CD1c-positive myeloid dendritic cell (primary cell): ENCODE results near the gene SLC27A1.
A peak's percentile ranks its signal among the peaks of the same experiment; 100 is the strongest.

ENCODE experiments used
- DNase-seq: peaks from one replicate; pipeline ENCODE4 v3.0.0-alpha.2; 2016; ENCODE audit errors: extremely low spot score

The SLC27A1 gene

GRCh38 chr19:17470068-17470841, at the start of gene SLC27A1:
Gene SLC27A1, plus strand, starts transcription at chr19:17470524. Its CDS starts 17 bp downstream, at chr19:17470541.
- peak; percentile 98 for DNase-seq

GRCh38 chr19:17421942-17422341, 48.4 kb upstream of the SLC27A1 start:
- no peak for DNase-seq

DNA sequence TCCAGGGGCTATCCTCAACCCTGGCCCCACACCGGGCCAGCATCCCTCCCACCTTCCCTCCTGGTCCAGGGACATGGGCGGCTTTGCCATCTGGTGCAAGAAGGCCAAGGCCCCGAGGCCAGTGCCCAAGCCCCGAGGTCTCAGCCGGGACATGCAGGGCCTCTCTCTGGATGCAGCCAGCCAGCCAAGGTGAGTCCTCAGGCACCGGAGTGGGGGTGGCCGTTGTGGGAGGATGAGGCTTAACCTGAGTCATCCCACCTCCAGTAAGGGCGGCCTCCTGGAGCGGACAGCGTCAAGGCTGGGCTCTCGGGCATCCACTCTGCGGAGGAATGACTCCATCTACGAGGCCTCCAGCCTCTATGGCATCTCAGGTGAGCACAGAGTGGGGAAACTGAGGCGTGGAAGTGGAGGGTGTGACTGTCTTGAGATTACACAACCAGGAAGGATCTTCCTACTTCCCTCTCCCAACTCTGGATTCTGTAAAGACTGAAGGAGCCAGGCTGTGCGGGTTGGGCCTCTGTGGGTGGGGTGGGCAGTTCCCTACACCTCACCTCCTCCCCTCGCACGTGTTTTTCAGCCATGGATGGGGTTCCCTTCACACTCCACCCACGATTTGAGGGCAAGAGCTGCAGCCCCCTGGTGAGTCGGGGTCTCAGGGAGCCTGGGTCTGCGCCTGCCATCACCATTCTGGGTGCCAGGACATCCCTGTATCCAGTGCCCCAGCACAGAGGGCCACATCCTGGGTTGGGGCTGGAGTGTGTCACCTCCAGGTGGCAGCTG, 46.7 kb upstream of the SLC27A1 start:
- no peak for DNase-seq

GRCh38 chr19:17424743-17425365, 45.5 kb upstream of the SLC27A1 start:
- DNase-seq, result no peak

DNA sequence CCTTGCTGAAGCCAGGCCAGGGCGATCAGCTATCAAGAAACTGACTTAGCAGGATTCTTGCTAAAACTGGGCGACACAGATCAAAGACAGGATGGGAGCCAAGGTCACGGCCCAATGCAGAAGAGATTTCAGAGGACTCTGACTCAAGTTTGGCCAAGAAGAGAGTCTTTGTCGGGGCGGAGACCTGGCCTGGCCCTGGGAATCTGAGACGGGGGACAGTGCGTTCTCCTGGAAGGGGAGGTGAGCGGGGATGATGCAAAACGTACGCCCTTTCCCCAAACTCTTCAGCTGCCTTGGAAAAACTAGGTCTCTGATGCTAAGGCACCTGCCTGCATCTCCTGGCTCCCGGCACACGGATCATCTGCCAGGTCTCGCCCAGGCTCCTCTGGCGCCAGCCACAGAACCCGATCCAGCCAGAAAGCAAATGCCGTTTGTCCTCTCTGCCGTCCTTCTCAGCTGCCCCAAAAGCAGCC, 40.6 kb upstream of the SLC27A1 start:
- no peak for DNase-seq

- no peak for DNase-seq
Observed at GRCh38 chr19:17431417-17431816, 38.9 kb upstream of the SLC27A1 start.

GRCh38 chr19:17435218-17435617, 35.1 kb upstream of the SLC27A1 start:
- DNase-seq, result no peak

GRCh38 chr19:17436094-17436873, 34.0 kb upstream of the SLC27A1 start:
- no peak for DNase-seq

DNA sequence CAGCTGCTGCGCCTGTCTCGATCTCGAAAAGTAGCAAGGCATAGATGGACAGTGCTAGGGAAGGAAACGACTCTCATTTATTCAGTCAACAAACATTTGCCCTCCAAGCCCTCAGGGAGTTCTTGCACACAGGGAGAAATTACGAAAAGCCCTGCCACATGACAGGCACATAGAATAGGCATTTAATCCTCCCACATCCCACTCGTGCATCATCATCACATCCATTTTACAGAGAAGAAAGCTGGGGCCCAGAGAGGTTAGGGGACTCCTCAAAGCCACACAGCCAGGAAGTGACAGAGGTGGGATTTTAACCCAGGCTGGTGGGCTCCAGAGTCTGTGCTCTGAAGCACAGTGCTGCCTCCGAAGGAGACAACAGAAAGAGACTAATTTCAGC, 33.5 kb upstream of the SLC27A1 start:
- DNase-seq, result no peak

DNA sequence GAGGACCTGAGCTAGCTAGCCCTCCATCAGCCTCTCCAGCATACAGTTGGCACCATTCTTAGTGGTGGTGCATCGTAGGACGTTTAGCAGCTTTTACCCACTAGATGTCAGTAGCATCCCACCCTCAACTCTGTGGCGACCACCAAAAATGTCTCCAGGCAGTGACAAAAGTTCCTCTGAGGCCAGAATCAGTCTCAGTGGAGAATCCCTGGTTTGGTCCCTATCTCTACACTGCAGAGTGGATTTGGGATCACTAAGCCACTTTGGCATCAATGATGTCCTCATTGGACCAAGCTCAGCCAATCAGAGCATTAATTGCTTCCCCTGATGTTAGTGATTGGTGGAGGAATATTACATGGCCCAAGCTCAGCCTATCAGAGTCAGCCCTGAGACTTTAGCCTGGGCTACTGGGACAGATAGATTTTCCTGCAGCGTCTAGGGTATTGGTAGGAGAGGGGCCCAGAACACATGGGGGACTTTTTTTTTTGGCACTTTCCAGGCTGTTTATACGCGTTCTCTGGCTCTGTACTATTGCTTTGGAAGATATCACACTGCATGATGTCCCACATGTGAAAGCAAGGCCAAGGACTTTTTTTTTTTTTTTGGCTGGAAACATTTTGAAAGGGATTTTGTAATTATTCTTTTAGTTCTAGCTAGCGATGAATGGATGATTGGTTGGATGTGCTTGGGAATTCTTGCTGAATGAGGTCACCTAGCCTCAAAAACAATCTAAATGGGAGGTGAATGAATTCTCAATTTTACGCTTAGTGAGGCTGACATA, 28.9 kb upstream of the SLC27A1 start:
- DNase-seq, result peak; percentile 20

DNA sequence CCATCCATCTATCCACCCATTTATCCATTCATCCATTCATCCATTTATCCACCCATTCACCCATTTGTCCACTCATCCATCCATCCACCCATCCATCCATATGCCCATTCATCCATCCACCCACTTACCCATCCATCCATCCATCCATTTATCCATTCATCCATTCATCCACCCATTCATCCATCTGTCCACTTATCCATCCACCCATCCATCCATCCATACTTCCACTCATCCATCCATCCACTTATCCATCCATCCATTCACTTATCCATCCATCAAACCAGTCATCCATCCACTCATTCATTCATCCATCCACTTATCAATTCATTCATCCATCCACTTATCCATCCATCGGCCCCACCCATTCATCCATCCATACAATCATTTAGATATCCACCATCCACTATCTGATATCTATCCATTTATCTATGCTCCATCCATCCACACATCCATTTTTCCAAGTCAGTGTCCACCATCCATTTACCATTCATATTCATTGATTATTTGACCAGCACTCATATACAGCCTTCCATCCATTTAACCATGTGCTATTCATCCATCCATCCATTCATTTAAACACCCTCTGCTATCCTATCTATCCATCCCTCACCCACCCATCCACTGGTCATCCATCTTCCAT, 24.7 kb upstream of the SLC27A1 start:
- DNase-seq, result no peak

GRCh38 chr19:17447704-17448130, 22.6 kb upstream of the SLC27A1 start:
- no peak for DNase-seq

GRCh38 chr19:17448131-17448967, 22.0 kb upstream of the SLC27A1 start, which contains the start of gene TMEM221:
Gene TMEM221, minus strand, starts transcription at chr19:17448668. Its CDS starts 206 bp downstream, at chr19:17448462.
- peak; percentile 61 for DNase-seq

GRCh38 chr19:17450264-17451075, 19.9 kb upstream of the SLC27A1 start:
- no peak for DNase-seq

DNA sequence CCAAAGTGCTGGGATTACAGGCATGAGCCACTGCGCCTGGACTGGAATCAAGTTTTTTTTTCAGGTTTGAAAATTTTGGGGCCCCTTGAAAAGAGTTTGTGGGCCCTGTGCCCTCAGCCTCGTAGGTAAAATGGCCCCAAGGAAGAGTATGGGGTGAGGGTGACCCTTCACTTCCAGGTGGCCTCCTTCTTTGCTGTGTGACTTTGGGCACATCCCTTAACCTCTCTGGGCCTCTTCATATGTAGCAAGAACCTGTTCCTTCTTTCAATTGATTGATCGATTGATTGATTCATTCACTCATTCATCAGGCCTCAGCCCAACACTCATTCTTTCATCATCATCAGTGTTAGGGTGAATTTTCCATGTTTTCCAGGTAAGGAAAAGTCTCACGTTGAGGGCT, 18.5 kb upstream of the SLC27A1 start:
- DNase-seq, result no peak

DNA sequence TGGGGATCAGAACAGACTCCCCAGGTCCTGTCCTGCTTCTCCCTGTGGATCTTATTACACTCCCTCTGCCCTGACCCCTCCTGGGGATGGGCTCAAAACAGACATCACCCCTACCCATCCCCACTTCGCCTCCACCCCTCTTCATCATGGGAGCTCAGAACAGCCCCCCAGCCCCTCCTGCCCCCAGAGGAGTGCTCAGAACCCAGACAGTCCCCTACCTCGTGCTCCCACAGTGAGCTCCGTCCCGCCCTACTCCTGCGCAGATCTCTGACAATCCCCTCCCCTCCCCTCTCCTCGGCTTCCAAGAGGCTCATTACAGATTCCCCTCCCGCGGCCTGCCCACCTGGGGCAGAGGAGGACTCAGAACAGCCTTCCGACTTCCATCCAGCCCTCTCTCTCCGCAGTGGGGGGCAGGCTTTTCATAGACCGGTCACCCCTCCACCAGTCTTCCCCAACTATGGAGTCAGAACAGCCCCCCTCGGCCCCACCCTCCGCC, 15.7 kb upstream of the SLC27A1 start:
- no peak for DNase-seq

DNA sequence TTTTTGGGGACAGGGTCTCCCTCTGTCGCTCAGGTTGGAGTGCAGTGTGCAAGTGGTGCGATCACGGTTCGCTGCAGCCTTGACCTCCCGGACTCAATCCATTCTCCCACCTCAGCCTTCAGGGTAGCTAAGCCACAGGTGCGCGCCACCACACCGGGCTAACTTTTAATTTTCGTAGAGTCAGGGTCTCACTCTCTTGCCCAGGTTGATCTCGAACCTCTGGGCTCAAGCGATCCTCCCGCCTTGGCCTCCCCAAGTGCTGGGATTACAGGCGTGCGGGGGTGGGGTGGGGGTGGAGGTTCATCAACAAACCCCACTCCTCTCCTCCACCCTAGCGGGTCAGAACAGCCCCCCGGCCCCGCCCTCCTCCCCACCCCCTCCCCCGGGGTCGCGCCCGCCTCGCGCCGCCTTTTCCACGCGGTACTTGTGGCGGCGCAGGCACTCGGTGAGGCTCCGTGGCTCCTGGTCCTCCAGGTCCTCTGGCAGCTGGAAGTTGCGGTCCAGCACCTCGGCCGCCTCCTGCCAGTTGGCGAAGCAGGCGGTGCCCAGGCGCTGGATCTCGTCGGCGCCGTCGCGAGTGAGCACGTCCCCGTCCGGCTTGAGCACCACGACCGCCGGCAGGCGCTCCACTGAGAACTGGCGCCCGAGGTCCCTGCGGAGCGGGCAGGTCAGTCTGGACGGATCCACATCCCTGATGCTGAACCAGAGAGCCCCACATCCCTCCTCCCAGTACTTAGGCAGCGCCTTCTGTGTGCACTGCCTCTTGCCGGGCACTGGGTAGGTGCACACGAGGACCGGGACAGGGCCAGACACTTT, 14.8 kb upstream of the SLC27A1 start:
- DNase-seq, result no peak
